Measurements from ENCODE around the gene ANKUB1.
"Not testable (repeated sequence)": the region's sequence is repeated elsewhere in the genome, so short reads cannot be mapped to it uniquely, and the experiment has no call there.

GRCh38 chr3:149829631-149830030 is 37.3 kb upstream of the ANKUB1 start:
- not testable (repeated sequence) for TF ChIP-seq CTCF, POLR2A (IDR thresholded peaks at IDR 0.05)

All from thyroid gland (tissue), 4 donors.